ENCODE measurements around the gene MED13.
"Not testable (repeated sequence)": the region's sequence is repeated elsewhere in the genome, so short reads cannot be mapped to it uniquely, and the experiment has no call there.

The MED13 gene

DNA sequence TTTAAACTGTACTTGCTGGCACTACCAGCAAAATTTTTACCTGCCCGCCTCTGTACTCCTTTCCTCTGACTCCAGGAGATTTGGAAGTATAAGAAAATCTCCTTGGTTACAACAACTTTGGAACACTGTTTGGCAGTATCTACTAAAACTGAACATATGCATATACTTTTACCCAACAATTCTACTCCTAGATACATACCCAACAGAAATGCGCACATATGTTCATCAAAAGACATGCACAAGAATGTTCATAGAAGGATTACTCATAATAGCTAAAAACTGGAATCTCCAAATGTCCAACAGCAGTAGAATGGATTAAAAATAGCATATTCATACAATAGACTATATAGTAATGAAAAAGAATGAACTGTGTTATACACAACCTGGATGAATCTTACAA is 21.7 kb upstream of the MED13 start:
- no peak for DNase-seq (ENCODE audit: low read depth in 2 of 2)

- DNase-seq (ENCODE audit: low read depth in 2 of 2): no peak
Observed at GRCh38 chr17:62085511-62086408, 20.7 kb upstream of the MED13 start.

GRCh38 chr17:62084585-62084984 is 19.5 kb upstream of the MED13 start:
- no peak for DNase-seq (ENCODE audit: low read depth in 2 of 2)

- no peak for DNase-seq (ENCODE audit: low read depth in 2 of 2)
Observed at GRCh38 chr17:62083651-62084050, 18.6 kb upstream of the MED13 start.

DNA sequence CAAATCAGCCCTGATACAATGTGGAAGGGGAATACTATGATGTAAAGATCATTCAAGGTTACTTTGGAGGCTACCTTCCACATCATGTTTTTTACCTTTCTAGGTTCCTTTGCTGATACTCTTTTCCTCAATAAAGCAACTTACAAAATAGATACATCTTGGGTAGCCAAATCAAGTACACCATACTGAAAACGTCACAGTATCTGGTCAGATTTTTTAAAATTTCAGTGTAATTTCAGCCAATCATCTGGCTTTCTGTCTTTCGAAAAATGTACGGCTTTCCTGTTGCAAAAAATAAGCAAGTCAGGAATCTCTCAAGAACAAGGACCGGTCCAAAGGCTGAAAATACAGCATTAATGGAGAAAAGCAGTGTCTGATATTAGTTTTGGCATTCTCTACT is 15.6 kb upstream of the MED13 start:
- DNase-seq (ENCODE audit: low read depth in 2 of 2): no peak

DNA sequence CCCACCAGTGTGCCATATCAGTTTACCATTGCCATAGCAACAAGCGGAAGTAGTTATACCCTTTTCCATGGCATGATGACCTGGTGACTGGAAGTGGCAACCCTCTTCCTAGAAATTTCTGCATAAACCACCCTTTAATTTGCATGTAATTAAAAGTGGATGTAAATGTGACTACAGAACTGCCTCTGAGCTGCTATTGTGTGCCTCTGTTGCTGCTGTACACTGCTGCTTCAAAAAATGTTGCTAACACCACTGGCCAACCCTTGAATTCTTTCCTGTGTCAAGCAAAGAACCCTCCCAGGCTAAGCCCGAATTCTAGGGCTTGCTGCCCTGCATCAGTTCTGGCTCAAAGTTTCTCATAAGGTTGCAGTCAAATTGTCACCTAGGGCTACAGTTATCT is 12.9 kb upstream of the MED13 start:
- no peak for DNase-seq (ENCODE audit: low read depth in 2 of 2)

- DNase-seq (ENCODE audit: low read depth in 2 of 2): no peak
Observed at GRCh38 chr17:62076864-62077788, 12.0 kb upstream of the MED13 start.

GRCh38 chr17:62075308-62075815 is 10.3 kb upstream of the MED13 start:
- no peak for DNase-seq (ENCODE audit: low read depth in 2 of 2)

GRCh38 chr17:62073993-62074392 is 8.9 kb upstream of the MED13 start:
- no peak for DNase-seq (ENCODE audit: low read depth in 2 of 2)

GRCh38 chr17:62072855-62073254 is 7.8 kb upstream of the MED13 start:
- DNase-seq (ENCODE audit: low read depth in 2 of 2): not testable (repeated sequence)

DNA sequence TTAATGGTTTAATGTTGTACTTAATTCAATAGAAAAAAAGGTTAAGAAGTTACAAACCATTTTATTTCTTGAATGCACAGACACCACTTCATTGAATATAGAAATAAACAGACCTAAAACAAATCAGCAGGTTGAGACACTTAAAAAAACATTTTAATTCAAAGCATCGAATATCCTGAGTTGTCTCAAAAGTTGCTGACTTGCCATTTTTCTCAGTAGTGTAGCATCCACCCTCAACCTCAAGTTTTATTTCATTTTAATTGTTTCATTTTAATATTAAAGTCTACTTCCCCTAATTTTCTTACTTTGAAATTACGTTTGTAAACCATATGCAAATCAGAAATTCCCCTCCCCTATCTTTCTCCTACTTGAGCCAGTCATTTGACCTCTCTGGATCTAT is 5.8 kb upstream of the MED13 start:
- DNase-seq (ENCODE audit: low read depth in 2 of 2): no peak

GRCh38 chr17:62067165-62068145 is 2.4 kb upstream of the MED13 start:
- no peak for DNase-seq (ENCODE audit: low read depth in 2 of 2)

GRCh38 chr17:62065611-62066468 is 762 bp upstream of the MED13 start:
- DNase-seq (ENCODE audit: low read depth in 2 of 2): peak; percentile 92 to 97

DNA sequence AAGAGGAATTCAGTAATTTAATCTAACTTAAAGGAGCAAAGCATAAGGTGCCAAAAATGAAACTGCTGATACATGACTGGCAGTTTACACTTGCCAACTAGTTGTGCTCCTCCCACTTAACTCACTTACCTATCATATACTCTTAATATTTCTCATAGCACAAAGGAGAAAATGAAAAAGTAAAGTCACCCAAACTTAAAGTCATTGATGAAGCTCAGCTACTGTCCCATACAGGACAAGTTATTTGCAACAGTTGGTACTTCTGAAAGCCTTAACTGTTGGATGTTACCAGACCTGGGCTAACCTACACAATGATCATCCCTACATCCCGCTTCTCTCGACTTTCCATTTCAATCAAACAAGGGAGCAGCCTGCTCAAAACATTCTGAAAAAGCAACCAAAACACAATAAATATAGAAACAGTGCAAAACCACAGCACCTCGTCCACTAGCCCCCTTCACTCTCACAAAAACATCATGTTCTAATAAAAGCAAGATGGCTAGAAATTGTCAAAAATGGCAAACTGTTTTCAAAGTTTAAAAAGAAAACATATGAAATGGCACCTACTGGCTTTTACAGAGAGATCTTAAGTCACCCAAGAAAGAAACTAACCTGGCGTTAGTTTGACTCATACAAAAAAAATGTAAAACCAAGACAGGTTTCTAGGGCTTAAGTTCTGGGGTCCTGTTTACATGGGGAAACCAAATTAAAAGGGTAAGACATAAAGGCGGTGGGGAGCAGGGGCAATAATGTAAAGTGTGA is 868 bp downstream of the MED13 start:
- no peak for DNase-seq (ENCODE audit: low read depth in 2 of 2)

DNA sequence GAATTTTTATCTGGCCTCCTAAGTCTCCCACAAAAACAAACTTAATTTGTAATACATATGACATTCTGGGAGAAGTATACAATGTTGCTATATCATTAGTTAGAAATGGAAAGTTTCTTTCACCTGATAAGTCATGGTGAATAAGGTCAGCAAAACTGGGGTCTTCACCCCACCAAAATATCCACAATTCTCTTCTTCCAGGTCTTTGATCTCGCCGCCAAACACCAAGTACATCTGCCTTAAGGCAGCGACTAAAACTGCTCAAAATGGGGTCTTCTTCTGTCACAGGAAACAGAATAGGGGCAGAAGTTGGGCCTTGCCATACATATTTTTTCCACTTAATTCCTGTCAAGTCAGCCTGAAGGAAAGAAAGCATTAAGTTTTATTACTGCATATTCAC is 2.1 kb downstream of the MED13 start:
- no peak for DNase-seq (ENCODE audit: low read depth in 2 of 2)

- no peak for DNase-seq (ENCODE audit: low read depth in 2 of 2)
Observed at GRCh38 chr17:62062302-62062701, 2.8 kb downstream of the MED13 start.

- DNase-seq (ENCODE audit: low read depth in 2 of 2): no peak
Observed at GRCh38 chr17:62059414-62059813, 5.7 kb downstream of the MED13 start.

DNA sequence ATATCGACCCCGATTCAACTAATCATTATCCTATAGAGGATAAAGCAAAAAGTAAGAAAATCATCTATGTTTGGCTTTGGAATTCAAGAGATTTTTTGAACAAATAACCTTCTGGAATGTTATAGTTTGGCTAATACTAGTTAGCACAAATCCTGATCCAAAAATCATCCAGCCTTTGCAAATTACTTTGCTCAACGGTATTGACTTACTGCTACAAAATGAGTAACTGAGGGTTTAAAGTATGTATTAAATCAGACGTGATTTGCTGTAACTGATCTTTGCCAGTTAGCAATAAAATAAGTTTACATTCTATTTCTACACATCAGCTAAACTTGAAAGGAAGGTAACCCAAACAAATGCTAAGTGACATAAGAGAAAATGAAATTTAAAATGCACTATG is 6.5 kb downstream of the MED13 start:
- no peak for DNase-seq (ENCODE audit: low read depth in 2 of 2)

GRCh38 chr17:62057696-62058095 is 7.4 kb downstream of the MED13 start:
- no peak for DNase-seq (ENCODE audit: low read depth in 2 of 2)

Measured in stimulated activated CD4-positive, alpha-beta T cell treated with anti-CD3 and anti-CD28 coated beads, Interleukin-12 subunit alpha, Interleukin-12 subunit beta, amount 100 ng/mL, for 24 hours (primary cell).